Medulla oblongata (tissue), 1 donor: Measurements from ENCODE around the gene MAD1L1.
"Not testable (repeated sequence)": the region's sequence is repeated elsewhere in the genome, so short reads cannot be mapped to it uniquely, and the experiment has no call there.

ENCODE experiments used
- DNase-seq: peaks from one replicate; pipeline ENCODE4 v3.0.0-alpha.2; 2015; ENCODE audit errors: extremely low spot score

MAD1L1 gene

DNA sequence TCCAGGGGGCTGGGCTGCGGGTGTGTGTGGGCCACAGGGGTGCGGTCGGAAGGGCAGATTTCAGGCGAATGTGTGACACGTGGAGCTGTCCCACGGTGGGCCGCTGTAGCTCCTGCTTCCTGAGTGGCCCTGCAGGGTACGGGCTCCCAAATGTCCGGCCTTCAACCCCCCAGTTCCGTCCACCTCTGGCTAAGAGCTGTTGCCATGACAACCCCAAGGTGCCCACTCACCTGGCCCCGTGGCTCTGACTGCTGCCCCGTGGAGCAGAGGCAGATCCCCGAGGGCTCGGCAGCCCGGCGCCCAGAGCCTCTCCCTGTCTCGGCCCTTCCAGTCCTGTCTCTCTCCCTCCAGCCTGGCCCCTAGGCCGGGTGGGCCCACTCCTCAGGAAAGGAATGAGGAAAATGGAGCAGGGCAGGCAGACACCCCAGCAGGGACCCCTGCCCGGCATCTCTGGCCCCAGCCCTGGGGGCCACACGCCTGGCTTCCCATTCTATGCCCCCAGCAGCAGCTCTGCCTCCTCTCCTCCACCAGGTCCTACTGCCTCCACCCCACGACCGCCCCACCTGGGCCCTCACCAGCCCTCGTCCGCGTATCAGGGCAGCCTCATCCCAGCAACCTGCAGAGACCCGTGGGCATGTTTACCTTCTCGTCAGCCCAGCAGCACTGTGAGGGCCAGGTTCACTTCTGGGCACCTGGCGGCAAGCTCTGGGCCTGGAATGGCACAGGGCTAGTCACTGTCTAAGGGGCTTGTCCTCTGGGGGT lies 347.1 kb downstream of the MAD1L1 start:
- DNase-seq: no peak

DNA sequence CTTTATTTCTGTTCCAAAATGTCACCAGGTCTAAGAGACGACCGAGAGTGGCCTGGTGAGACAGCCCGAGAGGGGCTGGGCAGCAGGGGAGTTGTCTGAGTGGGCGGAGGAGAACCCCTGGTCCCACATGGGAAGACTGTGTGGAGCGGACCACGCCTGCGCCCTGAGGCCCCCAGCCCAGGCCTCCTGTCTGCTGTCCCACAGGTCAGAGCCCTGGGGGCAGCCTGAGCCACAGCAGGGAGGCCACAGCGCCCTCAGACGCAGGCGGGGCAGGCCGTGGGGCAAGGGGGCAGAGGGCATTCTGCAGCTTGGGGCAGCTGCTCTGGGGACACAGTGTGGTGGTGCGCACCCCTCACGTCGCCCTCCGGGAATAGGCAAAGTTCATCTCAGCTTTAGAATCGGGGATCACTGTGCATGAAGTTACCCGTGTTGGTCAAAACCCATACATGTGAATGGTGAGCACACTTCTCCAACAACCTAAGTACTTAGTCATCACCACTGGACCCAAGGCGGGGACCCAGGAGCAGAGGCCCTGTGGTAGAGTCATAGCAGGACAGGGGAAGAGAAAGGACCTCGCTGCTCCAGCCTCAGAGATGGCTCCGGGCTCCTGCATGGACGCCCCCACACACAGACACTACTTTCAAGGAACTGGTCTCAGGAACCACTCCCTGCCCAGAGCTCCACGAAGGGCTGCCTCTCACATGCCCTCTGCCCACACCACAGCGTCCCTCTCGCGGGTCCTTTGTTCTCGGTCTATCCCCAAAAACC lies 348.0 kb downstream of the MAD1L1 start:
- no peak for DNase-seq

DNA sequence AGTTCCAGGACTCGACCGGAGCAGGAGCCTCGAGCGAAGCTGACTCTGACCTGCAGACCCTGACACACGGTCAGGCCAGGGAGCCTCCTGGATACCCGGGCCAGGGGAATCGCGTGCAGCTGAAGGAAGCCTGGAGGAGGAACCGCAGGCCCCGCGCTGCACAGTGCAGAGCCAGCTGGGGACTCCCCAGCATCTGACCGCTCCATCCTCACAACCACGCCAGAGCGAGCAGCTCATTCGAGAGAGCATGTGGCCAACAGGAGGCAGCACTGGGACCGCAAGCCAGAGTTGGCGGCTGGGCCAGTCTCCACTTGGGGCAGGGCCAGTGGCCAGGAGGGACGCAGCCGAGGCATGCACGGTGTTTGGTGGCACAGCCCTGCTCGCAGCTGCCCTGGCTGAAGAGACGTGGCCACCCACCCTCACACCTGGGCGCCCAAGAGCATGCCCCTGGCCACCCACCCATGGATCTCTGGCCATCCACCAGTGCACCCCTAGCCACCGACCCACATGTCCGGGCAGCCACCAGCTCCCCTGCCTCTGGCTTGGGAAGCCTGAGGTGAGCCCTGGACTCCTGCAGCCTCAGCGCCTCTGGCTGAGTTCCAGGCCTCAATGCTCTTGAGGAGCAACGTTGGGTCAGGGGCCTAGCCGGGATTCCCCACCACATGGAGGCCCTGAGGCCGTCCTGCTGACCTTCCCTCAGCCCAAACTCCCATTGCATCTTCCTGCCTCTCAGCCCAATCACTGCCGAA lies 348.7 kb downstream of the MAD1L1 start:
- DNase-seq: no peak

DNA sequence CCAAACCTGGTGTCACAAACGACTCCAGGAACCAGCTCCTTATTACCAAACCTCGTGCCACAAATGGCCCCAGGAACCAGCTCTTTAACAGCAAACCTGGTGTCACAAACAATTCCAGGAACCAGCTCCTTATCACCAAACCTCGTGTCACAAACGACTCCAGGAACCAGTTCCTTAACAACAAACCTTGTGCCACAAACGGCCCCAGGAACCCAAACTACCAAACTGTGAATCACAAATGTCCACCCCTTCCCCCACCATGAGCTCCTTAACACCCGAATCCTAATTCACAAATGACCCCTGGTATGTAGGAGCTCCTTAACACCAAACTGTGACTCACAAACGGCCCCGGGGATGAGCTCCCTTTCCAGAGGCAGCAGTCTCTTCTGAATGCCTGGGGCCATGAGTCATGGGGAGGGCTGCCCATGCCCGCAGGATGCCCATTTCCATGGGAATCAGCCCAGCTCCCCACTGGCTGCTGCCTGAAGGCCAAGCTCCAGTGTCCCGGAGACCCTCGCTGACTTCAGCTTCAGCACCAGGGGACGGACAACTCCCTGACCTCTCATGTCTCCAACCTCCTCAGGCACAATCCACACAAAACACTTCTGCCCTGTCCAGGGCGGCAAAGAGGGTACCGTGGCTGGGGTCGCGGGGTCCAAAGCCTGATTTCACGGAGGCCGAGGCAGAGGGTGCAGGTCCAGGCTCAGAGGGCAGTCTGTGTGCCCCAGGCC lies 349.5 kb downstream of the MAD1L1 start:
- DNase-seq: no peak

DNA sequence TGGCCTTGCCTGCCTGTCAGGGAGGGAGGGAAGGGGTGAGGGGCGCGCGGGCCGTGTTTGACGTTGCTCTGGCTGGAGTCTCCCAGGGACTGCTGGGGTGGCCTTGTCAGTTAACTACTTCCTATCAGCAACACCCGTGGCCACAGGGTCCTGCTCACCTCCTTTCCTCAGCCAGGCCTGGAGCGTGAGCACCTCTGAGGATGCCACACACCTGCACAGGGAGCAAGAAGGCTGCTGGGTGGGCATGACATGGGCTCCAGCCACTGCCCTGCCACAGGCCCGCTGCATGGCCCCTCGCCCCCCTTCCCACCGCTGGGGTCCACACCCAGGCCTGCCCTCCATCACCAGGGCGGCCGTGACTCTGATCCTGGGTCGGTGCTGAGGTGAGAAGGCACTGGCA lies 350.3 kb downstream of the MAD1L1 start:
- no peak for DNase-seq

DNA sequence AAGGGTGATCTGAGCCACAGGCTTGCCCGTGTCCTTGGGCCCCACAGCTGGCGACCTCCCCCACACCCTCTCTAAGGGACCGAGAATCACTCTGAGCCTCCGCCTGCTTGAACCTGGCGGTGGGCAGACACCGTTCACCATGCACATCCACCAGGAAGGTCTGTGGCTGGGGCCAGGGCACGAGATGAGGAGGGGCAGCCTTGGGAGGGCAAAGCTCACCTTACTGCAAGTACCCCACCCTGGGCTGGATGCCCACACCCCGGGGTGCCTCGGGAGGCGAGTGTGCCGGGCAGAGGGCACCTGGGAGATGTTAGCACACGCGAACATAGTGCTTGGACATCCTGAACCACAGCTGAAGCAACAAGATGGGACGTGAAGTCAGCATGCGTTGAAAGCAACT lies 350.8 kb downstream of the MAD1L1 start:
- no peak for DNase-seq

DNA sequence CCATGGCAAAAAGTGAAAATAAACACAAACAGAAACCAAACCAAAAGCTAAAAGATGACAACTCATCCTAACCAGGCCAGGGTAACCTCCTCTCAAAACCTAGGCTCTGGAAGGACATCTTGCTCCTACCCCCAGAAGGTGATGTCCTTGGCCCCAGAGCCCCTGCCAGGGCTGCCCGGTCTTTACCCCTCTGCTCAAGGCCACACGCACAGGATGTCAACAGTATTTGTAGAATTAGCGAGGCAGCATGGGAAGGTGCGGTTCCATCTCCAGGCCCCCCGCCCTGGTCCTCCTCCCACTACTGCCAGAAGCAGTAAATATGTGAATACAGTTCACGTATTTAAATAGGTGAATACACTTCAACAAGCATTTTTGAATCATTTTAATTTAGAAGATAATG lies 356.1 kb downstream of the MAD1L1 start:
- DNase-seq: not testable (repeated sequence)

DNA sequence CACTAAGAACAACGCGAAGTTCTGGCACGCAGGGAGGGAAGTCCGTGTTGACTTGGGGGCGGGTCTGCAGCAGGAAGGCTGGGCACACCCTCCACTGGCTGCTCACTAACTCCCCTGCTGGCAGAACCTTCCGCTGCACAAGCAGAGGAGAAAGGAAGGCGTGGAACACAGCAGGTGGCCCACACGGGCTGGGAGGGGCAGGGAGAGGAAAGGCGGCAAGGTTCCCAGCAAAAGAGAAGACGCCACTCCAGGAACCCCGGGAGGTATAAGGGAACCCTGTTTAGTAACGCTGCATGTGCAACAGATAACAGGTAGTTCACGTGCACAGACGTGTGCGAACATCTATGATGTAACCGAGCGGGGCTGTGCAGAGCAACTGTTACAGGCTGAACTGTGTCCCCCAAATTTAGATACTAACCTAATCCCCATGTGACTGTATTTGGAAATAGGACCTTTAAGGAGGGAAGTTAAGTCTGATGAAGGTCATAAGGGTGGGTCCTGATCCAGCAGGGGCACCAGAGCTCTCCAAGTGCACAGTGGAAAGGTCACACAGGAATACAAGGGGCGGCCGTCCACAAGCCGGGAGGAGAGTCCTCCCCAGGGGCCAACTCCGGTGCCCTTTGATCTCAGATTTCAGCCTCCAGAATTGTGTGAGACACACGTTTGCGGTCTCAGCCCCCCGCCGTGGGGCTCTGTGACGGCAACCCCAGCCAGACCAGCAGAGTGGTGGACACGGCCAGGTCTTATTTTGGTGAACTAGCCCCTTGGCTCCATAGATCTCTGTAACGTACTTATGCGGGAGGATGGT lies 357.1 kb downstream of the MAD1L1 start:
- DNase-seq: not testable (repeated sequence)

DNA sequence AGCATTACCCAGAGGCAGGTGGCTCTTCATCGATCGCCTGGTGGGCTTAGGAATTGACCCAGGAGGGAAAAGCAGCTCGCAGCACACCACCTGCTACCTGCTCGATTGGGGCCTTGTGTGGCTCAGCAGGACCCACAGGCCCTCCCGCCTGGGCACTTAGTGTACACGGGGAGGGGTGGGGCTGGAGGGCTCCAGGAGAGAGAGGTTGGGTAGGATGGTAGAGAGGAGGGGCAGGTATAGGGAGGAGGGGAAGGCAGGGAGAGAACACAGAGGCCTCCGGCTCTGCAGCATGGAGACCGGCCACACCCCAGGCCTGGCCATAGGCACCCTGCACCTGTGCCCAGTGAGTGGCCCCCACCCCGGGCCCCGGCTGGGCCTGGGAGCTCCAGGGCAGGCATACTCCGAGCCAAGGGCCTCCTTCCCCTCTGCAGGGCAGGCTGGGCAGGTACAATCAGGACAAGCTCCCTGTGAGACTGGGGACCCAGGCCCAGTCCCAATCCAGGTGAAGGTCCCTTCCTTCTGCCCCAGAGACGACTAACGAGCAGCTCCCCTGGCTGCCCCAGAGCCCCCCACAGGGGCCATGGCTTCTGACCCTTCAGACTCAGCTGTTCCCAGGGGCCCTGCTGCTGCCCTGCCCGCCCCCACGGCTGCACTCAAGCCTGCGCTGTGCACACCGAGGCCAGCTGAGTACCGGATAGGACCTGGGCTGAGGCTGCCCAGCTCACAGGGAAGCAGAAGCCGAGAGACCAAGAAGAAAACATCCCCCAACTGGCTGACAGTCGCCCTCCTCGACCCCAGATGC lies 358.0 kb downstream of the MAD1L1 start:
- DNase-seq: not testable (repeated sequence)

DNA sequence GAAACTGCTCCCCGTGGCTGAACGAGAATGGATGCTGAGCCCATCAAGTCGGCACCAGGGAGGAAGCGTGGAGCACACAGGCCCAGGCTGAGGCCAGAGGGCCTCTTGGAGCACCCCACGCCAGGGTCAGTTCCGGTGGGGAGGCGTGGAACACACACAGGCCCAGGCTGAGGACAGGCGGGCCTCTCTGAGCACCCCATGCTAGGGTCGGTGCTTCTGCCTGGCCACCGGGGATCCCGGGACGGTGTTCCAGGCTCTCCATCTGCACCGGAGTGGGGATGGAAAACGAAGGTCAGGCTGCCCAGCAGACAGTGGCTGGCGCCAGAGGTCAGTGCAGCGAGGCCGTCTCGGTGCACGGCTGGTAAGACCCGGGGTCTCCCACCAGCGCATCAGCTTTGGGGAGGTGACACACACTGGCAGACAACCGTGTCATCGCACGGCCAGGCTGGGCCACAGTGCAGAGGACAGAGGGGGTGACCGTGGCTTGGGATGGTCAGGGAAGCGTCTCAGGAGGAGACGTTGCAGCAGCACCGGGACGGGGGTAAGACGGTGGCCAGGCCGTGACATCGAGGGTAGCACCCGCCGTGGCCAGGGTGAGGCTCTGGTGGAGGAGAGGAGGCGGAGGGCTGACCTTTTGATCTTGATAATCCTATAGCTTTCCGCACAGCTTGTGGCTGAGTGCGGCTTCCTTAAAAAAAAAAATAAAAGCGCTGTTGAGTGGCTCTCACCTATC lies 358.7 kb downstream of the MAD1L1 start:
- no peak for DNase-seq

DNA sequence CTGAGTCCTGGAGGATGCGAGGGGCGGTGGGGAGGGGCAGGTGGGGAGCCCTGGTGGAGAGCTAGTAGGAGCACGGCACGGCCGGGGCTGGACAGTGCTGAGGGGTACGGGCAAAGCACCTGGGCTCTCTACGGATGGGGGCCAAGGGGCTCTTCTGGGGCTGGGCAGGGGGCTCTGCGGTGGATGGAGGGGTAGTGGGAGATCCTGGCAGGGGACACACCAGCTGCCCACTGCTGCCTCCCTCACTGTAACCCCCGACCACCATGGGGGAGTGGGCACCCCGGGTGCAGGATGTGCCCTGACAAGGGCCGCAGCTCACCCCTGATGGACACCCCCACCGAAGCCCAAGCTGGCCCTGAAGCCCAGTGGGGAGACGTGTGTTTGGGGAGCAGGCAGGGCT lies 359.3 kb downstream of the MAD1L1 start:
- no peak for DNase-seq

DNA sequence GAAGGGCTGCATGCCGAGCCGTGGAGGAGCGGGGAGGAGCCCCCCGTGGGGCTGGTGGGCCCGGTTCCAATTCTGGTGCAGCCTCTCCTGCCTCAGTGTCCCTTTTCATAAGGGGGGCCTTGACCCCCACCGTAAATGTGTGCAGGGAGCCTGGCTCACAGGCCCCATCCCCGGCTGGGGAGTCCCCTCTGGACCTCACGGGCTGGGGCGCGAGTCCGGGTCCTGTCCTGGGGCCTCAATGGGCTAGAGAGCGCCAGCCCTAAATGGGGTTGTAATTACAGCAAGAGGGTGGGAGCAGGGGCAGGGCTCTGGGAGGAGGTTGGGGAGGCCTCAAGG lies 359.7 kb downstream of the MAD1L1 start:
- no peak for DNase-seq

DNA sequence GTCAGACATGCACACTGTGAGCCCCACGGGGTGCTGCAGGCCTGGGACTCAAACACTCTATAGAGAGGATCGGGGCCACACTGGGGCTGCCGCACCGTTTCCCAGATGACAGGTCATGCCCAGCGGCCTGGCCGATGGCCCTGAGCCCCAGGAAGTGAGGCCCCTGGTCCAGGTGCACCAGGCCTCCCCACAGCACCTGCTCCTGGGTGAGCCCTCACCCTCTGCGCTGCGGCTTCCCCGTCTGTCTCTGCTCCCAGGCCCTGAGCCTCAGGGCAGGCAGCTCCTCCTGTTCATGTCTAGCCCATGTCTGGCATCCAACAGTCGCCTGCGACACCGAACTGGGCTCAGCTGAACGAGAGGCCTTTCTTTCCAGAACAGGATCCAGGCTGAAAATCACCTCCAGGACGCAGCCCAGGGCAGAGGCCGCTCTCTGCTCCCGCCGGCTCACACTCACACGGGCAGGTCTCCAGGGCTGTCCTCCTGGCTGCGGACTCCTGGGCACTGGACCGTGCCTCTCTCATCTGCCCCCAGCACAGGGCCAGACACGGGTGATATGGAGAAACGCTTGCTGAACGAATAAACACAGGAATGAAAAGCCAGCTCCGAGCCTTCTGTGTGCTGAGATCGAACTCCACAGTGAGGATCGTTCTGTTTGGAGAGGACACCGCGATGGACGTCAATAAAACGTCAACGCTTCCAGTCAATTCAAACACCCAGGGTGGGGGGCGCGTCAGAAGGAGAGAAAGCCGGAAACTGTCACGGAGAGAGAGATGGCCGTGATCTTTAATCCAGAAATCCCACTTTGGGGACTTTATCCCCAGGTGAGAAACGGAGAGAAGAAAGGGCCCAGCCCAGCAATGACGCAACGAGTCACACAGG lies 360.3 kb downstream of the MAD1L1 start:
- DNase-seq: no peak

DNA sequence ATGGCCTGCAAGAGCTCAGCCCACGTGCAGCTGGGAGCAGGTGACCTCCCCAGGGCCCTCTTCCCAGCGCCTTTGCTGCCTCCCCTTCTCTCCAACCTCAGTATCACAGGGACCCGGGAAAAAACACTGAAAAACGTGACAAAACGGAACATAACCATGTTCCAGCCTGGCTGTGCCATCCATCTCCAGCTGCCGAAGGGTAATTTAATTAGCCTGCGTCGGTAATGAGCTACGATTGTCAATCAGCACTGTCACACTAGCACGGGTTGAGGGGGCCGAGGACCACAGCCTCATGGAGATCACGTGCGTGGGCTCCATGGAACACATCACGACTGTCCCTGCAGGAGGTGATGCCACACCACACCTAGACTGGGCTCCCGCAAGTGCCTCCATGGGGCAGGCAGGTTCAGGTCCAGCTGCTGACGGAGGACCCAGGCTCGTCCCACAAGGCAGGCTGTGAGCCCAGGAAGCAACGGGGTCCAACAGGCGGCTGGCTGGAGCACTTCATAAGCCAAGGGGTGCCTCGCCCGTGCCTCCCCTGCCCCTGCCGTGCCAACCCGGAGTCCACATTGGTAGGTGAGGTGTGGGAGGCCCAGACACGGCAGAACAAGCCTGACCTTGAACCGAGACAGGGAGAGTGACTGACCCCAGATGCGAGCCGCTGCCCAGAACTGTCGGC lies 363.2 kb downstream of the MAD1L1 start:
- DNase-seq: no peak

DNA sequence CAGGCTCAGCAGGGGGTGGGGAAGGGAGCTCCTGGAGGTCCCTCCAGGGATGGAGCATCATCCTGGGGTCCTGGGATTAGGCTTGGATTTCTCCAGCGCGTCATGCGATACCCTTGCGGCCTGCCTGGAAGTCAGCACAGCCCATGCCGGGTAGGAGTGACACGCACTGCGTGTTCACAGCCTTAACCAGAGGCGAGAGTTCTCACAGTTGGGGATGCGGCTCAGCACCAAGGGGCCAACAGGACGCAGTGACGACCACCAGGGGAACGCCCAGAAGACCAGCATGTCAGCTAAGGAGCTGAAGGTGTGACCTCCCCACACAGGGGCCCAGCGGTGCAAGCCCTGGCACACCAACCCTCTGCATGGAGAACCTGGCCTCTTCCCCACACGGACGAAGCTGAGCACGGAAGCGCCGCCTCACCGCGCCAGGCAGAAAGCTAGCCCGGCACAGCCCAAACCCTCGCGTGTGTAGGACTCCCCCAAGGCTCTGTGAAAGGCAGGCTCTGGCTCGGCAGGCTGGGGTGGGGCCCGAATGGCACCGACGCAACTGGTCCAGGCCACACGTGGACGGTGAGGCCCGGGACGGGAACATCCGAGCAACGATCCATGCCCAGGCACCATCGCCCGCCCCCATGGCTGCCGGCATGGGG lies 364.1 kb downstream of the MAD1L1 start:
- no peak for DNase-seq

DNA sequence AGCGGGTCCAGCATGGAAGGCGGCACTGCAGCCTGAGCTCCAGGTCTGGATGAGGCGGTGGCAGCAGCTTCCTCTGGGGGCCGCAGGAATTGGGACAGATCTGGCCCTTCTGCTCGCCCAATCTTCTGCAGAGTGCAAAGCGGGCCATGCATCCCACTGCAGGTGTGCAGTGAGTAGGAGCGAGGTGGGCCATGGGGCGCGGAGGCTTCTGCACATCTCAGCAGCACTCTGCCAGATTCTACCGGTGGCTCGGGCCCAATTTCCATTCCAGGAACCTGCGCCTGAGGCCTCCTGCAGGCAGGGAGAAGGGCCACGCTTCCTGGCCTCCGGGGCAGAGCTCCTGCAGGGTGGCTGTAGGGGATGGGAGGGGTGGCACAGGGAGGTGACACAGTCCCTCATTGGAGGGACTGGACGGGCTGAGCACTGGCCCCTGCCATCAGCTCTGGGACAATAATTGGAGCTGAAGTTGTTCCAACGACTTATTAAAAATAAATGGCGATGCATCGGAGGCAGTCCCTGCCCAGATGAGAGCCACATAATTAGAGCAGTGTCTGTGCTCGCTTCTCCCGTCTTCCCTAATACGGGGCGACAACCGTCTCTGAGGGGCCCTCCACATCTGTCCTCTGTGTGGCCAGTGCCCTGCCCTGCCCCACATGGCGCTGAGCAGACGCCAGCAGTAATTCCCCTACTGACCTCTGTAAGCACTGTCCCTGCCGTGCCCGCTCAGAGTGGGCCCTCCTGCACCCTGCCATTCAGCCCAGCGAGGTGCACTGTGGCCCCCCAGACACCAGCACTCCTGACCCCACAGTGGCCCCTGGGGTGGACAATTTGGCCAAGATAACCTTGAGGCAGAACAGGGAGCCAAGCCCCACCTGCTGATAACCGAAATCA lies 365.1 kb downstream of the MAD1L1 start:
- DNase-seq: no peak

DNA sequence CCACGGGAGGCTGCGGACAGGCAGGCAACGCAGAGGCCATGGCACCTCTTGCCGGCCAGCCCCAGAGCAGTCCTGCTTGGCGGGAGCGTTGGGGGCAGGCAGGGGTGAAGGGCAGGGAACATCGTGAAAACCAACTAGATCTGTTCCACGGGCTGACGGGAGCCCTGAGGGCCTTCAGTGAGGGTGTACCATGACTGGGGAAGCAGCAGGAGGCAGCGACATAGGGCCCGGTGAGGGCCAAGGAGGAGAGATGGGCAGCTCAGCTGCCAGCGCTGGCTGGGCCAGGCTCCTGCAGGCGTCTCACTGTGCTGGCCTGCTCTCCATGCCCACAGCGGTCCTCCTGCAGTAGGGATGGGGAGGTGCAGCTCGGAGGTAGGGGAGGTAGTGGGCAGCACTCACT lies 366.1 kb downstream of the MAD1L1 start:
- no peak for DNase-seq
